Mucosa of descending colon (tissue), 3 donors: ENCODE data around the gene ARID1B. TPM values are rescaled to one million over a fixed set of nuclear protein-coding genes. Genes with fewer than 3 reads are reported as not detected.

Experiments used
- ATAC-seq: fragments of 200-7000 bp; cut with Tn5 transposase; one replicate; pipeline ENCODE4 v1.9.1; 2020; ENCODE audit warnings: mild to moderate bottlenecking, moderate library complexity
- DNase-seq, 3 donors: peaks; one replicate each; pipeline ENCODE4 v3.0.0-alpha.2; 2020
- H3K36me3 ChIP-seq: fragments of 200-600 bp; one replicate; pipeline ENCODE4 v1.8.0; 2021; ENCODE audit warnings: low read depth, mild to moderate bottlenecking
- H3K4me1 ChIP-seq: fragments of 200-600 bp; one replicate; pipeline ENCODE4 v1.8.0; 2021; ENCODE audit warnings: low read depth, mild to moderate bottlenecking
- H3K4me3 ChIP-seq: fragments of 200-600 bp; one replicate; pipeline ENCODE4 v1.8.0; 2021; ENCODE audit warnings: mild to moderate bottlenecking
- H3K9me3 ChIP-seq: fragments of 200-600 bp; one replicate; pipeline ENCODE4 v1.8.0; 2021; ENCODE audit warnings: mild to moderate bottlenecking
- intact Hi-C, 2 donors: fragments of 100-400 bp; cut with DNase I in 1 of 2; cut with micrococcal nuclease in 1 of 2; formaldehyde crosslinking; loops; one replicate each; pipeline versions ENCODE4 v1.11.0 to v1.11.1; 2022; cut with DNase I, micrococcal nuclease
- total RNA-seq, 3 donors: library from RNA; stranded (reverse); fragmentation: NEBNext Ultra II Directional in 2 of 3; extraction: Animal tissue kit (Norgen Biotek cat#: 25700) in 2 of 3; gene quantifications; one replicate each; pipeline versions ENCODE4 v1.2.1 to v1.2.4, GENCODE V29; 2021 to 2023
- TF ChIP-seq, protein P1 (sequence below): fragments of 200-600 bp; IDR thresholded peaks from one replicate; pipeline ENCODE4 v1.8.0; 2022; ENCODE audit warnings: antibody characterized with exemption, mild to moderate bottlenecking
- donor health status: DM: no; HTN: no; CAD: no; lungs with moderate emphysema.
- donor health status: DM: no; HTN: no; CAD: no.
- donor health status: DM: no; HTN: yes; CAD: no.

ARID1B gene
- total RNA-seq, 3 donors from 2014 or later: 71.8 to 102 (median 101) TPM

DNA sequence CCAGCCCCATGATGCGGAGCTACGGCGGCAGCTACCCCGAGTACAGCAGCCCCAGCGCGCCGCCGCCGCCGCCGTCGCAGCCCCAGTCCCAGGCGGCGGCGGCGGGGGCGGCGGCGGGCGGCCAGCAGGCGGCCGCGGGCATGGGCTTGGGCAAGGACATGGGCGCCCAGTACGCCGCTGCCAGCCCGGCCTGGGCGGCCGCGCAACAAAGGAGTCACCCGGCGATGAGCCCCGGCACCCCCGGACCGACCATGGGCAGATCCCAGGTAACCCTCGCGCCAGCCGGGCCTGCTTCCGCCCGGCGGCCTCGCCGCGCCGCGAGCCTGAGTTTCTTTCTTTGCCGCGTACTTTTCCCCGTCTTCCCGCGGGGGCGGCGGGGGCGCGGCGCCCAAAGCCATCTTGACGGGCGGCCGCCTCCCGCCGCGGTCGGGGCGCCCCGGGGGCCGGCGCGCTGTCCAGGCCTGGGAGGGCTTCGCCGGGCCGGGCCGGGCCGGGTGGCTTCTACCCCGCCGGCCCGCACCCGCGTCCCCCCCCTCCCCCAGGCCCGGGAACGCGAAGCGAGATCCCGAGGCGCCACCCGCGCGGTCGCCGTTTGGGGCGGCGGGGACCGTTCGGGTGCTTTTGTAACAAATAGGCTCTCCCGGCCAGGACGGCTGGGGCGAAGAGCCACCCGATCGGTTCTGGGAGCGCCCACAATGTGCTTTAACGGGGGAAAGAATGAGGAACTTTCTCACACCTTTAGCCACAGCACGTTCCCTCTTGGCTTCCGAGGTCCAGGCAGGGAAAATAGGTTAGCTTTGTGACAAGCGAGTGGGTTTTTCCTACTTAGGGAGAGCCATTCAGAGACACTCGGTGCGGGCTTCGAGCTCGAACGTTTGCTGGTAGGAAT lies 2.3 kb downstream of the ARID1B start:
- TF ChIP-seq, protein P1, sequence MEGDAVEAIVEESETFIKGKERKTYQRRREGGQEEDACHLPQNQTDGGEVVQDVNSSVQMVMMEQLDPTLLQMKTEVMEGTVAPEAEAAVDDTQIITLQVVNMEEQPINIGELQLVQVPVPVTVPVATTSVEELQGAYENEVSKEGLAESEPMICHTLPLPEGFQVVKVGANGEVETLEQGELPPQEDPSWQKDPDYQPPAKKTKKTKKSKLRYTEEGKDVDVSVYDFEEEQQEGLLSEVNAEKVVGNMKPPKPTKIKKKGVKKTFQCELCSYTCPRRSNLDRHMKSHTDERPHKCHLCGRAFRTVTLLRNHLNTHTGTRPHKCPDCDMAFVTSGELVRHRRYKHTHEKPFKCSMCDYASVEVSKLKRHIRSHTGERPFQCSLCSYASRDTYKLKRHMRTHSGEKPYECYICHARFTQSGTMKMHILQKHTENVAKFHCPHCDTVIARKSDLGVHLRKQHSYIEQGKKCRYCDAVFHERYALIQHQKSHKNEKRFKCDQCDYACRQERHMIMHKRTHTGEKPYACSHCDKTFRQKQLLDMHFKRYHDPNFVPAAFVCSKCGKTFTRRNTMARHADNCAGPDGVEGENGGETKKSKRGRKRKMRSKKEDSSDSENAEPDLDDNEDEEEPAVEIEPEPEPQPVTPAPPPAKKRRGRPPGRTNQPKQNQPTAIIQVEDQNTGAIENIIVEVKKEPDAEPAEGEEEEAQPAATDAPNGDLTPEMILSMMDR: no peak
- H3K36me3 ChIP-seq: no peaks in the 10 kb centered on the region
- intact Hi-C loops: loop anchor here (5.0 to 10.0 kb wide), 3 partner anchors 92 to 215 kb away; no protein-coding TSS in a partner anchor
- H3K4me3 ChIP-seq: peak overlapping the region; percentile 83
- ATAC-seq: peak; percentile 25
- no peaks in the 10 kb centered on the region for H3K9me3 ChIP-seq
- H3K4me1 ChIP-seq: peaks cover 28% of the 10 kb centered on the region
- peak; percentile 54 to 76 (median 74) for DNase-seq

DNA sequence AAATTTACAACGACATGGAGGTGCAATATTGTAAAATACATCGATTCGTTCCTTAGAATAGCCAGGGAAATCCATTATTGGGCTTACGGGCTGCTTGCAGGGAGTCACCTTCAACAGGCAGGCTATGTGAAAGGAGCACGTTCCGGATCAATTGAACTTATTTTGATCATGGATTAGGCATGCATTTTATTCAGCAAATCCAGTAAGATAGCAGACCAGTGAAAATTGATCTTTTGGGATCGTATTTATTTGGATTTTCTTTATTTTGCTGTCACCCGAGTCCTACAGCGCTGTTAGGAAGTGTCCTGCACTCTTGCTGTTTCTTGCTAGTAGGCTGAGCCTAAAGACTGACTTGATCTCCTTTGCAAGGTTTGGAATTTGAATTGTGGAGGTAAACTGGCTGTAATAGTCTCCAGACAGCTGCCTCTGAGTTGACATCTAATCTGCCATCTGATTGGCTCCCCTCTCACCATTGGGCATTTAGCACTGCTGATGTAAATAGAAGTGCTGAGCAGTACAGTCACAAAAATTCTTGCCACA lies 3.0 kb downstream of the ARID1B start:
- TF ChIP-seq, protein P1: no peak
- Histone ChIP-seq H3K4me1 (peaks cover 21% of the 10 kb centered on the region), H3K4me3 (peak overlapping the region; percentile 83), H3K36me3 (no peaks in the 10 kb centered on the region), H3K9me3 (no peaks in the 10 kb centered on the region)
- intact Hi-C loops: loop anchor here in 1 of 2 donors (10.0 kb wide), 1 partner anchor 155 kb away; no protein-coding TSS in a partner anchor
- peak in 1 of 3 donors; percentile 77 for DNase-seq
- ATAC-seq: peak; percentile 66

DNA sequence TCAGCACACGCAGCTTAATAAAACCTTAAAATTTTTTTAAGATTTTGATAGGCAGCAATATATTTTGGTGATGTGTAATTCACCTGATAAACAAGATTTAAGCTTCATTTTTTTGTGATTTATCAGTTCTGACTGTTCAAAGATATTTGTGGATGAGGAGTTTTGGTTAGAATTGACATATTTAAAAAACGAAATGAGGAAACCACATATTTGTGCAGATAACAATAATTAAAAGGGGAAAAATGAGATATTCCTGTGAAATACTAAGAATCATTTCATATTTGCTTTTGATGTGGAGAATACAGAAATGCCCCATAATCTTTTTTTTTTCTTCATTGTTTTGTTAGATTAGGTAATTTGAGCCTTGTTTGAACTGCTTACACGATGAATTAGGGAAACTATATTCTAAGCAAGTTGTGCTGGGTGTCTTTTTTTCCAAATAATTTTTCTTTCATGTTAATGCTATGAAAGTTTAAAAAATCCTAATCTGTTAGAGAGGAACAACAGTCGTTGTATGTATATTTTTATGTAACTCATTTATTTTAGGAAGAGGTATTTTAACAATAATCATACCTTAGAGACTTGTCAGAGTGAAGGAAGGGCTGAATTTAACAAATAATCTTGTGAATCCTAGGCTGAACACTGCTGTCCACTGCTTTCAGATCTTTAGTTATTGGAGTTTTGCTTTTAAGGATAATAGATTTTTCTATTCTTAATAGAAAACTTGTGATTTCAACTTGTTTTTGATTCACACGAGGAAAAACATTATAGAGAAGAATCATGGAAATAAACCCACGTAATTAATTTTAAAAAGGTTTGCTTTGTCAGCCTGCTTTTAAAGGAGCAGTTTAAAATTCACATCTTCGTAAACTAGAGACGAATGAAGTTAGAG lies 4.0 kb downstream of the ARID1B start:
- intact Hi-C loops: loop anchor here in 1 of 2 donors (10.0 kb wide), 1 partner anchor 154 kb away; no protein-coding TSS in a partner anchor
- Histone ChIP-seq H3K36me3 (no peaks in the 10 kb centered on the region), H3K4me1 (peaks cover 21% of the 10 kb centered on the region), H3K4me3 (peak overlapping the region; percentile 1), H3K9me3 (no peaks in the 10 kb centered on the region)
- no peak for ATAC-seq
- TF ChIP-seq, protein P1: no peak
- no peak for DNase-seq

DNA sequence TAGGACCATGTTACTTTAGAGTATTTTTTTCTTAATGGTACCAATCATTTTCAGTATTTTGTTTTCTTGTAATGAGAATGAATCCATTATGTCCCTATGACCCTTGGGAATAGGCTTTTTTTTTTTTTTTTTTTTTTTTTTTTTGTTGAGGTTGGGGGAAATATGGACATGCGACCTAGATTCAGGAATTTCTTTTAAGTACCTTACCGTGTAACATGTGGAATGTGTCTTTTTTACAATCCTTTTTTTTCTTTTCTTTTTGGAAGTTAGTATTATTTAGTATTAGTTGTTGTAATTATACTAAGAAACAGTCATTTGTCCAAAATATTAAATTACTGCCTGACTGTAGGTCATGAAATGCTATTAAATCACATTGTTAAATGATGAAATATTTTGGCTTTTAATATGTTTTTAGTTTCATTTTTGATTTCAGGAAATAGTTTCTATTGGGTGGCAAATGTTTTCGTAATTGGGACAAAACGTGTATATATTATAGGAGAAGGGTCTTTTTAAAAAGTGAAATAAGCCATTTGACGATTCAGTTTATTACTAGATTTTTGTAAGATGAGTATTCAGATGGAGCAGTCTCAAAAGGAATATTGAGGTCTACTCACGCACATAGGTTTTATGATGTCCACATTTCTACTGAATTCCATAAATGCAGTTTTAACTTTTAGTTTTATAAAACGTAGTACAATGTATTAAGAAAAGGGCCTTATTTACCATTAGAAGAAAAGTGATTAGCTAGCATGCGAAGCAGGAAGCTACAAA lies 4.9 kb downstream of the ARID1B start:
- TF ChIP-seq, protein P1: no peak
- intact Hi-C loops: loop anchor here in 1 of 2 donors (10.0 kb wide), 1 partner anchor 153 kb away; no protein-coding TSS in a partner anchor
- Histone ChIP-seq H3K9me3 (no peaks in the 10 kb centered on the region), H3K4me1 (peaks cover 26% of the 10 kb centered on the region), H3K4me3 (no peak overlapping the region), H3K36me3 (no peaks in the 10 kb centered on the region)
- DNase-seq: no peak
- ATAC-seq: no peak
